HG03342 (cell line): Measurements from ENCODE around the gene IFIT3.
"Not testable (repeated sequence)": the region's sequence is repeated elsewhere in the genome, so short reads cannot be mapped to it uniquely, and the experiment has no call there.

Experiments
- ATAC-seq: cut with Tn5 transposase; IDR thresholded peaks from one replicate; pipeline ENCODE4 v1.9.1; 2021; ENCODE audit warnings: mild to moderate bottlenecking, moderate library complexity; ENCODE audit not compliant: unreplicated experiment

The IFIT3 gene, protein sequence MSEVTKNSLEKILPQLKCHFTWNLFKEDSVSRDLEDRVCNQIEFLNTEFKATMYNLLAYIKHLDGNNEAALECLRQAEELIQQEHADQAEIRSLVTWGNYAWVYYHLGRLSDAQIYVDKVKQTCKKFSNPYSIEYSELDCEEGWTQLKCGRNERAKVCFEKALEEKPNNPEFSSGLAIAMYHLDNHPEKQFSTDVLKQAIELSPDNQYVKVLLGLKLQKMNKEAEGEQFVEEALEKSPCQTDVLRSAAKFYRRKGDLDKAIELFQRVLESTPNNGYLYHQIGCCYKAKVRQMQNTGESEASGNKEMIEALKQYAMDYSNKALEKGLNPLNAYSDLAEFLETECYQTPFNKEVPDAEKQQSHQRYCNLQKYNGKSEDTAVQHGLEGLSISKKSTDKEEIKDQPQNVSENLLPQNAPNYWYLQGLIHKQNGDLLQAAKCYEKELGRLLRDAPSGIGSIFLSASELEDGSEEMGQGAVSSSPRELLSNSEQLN

DNA sequence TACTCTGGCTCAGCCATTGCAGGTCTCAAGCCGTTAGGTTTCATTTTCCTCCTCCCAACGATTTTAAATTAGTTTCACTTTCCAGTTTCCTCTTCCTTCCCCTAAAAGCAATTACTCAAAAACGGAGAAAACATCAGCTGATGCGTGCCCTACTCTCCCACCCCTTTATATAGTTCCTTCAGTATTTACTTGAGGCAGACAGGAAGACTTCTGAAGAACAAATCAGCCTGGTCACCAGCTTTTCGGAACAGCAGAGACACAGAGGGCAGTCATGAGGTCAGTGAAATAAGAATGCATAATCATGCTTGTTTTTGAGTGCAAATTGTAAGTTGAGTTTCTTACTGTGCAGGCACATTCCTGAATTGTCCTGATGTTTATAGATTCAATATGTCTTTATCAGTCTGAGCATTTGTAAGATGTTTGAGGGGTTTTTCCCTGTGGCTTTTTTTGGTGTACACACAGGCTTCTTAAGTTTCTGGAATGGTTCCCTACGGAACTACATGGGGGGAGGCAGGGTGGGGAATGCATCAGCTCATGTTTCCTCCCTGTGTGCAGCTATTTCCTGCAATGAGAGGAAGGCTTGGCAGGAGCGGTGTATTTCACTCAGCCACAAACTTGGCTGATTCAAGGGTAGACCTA, at the start of gene IFIT3:
IFIT3 (plus strand) TSS at position 195 of the 639 bp plus-strand sequence; CDS start at position 272, 77 bp downstream.
- ATAC-seq, result peak; percentile 35

DNA sequence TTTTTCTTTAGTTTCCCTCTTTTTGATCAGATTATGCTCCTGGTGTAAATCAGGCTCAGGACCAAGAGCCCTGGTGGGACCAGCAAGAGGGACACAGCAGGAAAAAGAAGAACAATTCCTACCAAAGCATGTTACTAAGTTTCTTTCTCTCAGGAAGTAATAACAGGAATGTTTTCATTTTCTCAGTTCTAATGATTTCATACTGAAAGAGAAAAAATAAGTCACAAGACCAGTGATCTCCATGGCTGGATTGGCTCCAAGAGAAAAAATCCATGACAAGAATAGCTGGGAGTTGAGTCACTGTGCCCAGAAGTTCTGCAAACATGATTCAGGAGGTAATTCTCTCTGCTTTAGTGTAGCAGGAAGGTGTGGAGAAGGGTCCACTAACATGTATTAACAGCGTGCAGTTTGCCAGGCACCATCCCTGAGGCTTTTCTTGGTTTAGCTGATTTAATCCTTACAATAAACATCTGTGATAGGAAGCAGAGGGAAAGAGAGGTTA, 49.7 kb upstream of the IFIT3 start:
- no peak for ATAC-seq

DNA sequence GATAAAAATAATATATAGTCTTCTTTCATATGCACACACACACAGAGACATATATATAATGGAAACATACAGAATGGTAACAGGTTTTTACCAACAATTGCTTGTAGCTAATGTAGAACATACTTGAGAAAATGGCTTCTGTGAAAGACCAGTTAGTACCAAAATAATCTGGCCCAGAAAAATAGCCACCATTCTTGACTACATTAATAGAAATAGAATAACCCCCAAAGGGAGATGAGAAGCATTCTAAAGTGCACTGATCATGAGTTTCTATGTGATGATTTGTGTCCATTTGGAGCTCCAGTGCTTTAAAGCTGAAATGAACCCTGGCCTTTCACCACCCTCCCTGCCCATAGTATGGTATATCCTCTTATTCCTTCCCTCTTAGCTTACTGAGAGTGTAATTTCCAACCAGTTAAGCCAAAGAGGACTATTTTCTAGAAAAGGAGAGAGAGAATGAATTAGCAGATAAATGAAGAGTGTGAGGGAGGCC, 48.9 kb upstream of the IFIT3 start:
- no peak for ATAC-seq

DNA sequence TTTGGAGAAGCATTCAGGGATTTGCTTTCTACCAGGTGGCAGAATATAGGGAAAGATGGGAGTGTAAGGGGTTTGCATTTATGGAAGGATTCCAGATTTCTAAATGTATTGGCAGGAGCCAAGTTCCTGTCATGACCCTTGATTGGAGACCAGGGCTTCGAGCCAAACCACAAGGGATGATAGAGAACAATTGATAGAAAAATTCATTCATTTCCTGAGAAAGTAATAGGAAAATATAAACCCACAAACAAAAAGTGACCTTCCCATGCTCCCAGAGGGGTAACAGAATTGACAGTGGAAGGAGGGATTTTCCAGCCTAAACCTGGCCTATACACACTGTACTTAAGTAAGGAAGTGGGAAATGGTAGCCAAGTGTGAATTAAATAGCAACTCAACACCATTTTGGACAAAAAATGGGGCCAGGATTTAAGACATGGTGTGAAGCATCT, 48.4 kb upstream of the IFIT3 start:
- ATAC-seq, result no peak

DNA sequence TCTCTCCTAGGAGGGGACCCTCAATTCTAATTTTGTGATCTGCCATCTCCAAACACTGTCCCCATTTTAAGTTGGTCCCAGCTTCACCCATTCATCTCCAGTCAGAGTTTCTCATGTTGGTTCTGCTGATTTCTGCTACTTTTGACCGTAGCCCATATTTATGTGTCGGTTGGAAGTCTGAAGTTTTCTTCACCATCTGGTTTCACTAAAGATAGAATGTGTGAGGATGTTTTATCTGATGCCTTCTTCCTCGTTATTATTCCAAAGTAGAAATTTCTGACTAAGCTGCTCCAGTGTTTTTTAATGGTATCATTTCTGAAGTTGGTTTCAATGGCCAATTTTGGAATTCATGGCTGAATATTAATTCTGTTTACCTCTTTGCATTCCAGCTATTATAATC, 47.3 kb upstream of the IFIT3 start:
- no peak for ATAC-seq

DNA sequence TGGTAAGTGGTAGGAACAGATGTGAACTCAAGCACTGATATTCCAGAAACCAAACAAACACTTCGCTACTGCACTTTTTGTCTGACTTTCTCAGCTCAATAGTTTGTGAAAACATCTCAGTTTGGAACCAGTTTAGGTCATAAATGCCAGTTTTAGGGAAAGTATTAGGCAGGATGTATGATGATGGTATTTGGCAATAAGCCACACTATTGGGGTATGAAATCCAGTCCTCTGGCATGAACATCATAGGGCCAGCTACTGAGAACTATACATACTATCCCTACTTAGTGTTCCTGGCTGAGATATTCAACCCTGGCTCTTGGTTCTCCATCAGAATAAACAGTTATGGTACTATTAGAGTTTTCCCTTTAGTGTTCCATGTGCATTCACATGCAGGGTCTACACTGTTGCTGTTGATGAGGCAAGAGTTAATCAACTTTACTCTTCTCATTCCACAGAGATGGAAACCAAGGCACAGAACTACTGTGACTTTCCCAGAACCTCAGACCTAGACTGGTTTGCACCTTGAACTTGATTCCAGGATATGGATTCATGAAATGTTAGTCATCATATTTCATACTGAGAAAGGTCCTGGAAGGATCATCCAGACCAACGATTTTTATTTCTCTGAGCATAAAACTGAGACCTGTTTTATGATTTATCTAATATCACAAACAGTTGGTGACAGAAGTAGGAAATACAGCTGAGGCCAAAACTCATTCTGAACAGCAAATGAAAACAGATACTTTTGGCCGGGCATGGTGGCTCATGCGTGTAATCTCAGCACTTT, 46.0 kb upstream of the IFIT3 start:
- ATAC-seq, result no peak

DNA sequence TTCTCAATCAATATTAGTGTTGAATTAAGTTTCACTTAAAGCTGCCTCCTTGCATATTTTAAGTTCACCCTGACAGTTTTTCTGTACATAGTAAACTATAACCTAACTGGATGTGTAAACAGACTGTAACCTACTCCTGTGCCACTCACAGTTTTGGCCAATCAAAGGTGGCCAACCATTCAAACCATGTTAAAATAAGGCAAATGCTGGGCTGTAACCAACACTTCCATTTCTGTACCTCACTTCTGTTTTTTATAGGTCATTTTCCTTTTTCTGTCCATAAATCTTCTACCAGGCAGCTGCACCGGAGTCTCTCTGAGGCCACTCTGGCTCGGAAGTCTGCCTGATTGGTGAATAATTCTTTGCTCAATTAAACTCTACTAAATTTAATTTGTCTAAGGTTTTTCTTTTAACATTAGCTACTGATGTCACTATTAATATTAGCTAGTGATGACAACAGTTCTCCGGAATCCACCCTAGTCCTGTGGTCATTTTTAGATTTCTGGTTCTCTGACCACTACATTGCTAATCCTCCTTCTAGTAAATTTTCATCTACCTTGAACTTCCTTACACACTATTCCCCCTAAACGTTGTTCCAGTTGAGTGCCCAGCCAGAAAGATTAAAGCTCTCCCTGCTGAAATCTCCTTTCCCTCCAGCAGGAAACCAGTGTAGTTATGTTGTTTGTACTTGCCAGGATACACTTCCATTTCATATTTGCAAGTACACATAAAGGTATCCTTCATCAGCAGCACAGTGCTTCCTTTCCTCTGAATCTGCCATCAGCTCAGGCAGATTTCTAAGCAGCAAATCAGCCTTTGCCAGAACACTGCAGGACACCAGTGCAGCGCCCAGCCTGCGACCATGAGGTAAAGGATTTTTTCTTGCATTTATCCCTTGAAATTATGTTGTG, 44.5 kb upstream of the IFIT3 start:
- ATAC-seq, result no peak

DNA sequence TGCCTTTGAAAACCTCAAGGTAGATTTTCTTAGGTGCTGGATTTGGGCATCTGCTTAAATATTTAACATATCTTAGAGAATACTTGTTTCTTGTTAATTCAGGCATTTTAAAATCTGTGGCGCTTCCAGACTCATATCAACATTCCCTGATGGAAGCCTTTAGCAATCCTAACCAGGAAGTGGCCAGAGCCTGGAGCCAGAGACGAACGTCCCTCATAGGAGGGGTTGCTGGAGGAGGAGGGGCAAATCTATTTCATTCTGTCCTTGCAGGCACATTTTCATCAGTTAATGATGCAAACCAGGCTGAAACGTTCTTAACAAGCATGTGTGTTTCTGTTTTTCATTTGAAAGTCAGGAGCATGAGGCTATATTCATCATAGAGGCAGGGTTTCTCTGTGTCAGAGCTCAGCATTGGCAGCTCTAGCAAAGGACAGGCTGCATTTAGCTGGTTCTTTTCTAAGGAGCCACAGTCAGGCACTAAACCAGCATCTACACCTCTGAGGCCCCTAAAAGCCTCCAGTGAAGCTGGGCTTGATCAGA, 43.8 kb upstream of the IFIT3 start:
- no peak for ATAC-seq

DNA sequence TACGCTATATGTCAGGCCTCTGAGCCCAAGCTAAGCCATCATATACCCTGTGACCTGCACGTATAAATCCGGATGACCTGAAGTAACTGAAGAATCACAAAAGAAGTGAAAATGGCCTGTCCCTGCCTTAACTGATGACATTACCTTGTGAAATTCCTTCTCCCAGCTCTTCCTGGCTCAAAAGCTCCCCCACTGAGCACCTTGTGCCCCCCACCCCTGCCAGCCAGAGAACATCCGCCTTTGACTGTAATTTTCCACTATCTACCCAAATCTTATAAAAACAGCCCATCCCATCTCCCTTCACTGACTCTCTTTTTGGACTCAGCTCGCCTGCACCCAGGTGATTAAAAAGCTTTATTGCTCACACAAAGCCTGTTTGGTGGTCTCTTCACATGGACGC, 43.1 kb upstream of the IFIT3 start:
- ATAC-seq, result not testable (repeated sequence)

DNA sequence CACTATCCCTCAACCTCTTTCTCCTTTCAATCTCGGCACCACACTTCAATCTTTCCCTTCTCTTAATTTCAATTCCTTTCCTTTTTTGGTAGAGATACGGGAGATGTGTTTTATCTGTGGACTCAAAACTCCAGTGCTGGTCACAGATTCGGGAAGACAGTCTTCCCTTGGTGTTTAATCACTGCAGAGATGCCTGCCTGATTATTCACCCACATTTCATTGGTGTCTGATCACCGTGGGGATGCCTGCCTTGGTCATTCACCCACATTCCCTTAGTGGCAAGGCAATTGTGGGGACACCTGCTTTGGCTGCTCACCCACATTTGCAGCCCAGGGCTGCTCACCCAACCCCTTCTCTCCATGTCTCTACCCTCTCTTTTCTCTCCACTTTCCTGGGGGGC, 42.5 kb upstream of the IFIT3 start:
- not testable (repeated sequence) for ATAC-seq

DNA sequence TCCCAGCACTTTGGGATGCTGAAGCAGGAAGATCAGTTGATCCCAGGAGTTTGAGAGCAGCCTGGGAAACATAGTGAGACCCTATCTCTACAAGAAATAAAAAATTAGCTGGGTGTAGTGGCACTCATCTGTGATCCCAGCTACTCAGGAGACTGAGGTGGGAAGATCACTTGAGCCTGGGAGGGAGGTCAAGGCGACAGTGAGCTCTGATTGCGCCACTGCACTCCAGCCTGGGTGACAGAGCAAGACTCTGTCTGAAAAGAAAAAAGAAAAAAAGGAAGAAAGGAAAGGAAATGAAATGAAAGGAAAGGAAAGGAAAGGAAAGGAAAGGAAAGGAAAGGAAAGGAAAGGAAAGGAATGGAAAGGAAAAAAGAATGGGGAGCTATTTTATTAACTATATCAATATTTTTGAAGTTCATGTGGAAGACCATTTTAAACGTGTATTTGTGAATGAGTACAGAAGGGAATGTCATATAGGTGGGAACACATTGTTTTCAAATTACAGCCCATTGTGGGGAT, 33.0 kb upstream of the IFIT3 start:
- ATAC-seq, result no peak

DNA sequence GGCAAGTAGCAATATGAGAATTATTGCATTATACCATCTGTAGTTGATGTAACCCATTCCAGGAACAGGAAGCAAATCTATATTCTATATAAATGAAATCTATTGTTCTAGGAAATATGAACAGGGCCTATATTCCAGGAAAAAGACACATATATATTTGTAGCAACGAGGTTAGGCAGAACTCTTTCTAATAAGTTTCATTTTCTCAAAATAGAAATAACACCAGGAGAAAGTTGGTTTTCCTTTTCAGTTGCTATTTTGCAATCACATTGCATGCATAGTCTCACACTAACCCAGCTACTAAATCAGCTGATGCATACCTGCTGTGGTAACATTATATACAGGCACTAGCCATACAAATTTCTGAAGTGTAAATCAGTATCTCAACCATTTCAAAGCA, 32.2 kb upstream of the IFIT3 start:
- ATAC-seq, result no peak

DNA sequence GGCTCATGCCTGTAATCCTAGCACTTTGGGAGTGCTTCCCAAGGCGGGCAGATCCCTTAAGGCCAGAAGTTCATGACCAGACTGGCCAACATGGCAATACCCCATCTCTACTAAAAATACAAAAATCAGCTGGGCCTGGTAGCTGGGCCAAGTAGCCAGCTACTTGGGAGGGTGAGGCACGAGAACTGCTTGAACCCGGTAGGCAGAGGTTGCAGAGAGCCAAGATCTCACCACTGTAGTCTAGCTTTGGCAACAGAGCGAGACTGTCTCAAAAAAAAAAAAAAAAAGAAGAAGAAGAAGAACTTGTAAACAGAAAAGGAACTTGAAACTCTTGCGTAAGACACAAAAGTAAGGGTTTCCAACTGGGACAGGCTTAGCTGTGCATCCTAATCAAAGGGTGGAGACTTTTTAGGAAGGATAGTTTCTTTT, 31.6 kb upstream of the IFIT3 start:
- ATAC-seq, result no peak

DNA sequence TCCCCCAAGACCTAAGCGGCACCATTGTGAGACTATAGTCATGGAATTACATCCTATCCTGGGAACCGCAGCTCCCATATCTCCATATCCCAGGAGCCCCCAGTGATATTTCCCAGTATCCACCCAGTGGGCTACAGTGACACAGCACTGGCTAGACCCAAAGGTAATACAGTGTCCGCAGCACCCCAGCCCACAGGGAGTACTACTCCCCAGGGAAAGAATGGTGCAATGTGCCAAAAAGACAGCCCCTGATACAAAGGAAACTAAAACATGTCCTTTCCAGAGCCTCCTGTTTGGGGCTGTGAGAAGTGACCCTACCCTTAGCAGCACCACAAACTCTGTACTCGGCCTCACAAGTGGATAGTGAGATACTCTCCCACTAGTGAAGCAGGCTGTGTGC, 30.4 kb upstream of the IFIT3 start:
- ATAC-seq, result no peak

DNA sequence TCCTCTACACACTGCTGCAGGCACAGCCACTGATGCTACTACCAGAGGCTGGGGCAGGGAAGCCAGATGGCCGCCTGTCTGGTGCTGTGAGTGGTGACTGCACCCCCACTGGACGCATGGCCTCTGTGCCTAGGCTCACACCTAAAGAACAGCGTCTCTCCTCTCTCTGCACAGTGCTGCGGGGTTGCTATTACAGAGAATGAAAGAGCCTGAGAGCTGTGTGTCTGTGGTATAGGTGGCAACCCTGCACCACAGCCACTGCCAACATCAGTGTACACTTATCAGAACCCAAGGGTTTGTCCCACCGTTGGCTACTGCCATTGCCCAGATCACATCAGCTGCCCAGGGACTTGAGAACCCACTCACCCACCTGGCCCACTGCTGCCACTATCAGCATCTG, 30.0 kb upstream of the IFIT3 start:
- ATAC-seq, result no peak

DNA sequence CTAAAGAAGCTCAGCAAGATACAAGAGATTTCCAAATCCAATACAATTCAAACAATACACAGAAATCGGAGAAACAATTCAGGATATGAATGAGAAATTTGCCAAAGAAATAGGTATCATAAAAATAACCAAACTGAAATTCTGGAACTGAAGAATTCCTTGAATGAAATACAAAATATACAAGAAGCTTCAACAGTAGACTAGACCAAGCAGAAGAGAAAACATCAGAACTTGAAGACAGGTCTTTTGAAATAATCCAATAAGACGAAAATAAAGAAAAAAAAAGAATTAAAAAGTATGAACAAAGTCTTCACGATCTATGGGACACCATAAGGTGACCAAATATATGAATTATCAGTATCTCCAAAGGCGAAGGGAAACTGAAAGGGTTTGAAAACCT, 28.8 kb upstream of the IFIT3 start:
- ATAC-seq, result no peak

DNA sequence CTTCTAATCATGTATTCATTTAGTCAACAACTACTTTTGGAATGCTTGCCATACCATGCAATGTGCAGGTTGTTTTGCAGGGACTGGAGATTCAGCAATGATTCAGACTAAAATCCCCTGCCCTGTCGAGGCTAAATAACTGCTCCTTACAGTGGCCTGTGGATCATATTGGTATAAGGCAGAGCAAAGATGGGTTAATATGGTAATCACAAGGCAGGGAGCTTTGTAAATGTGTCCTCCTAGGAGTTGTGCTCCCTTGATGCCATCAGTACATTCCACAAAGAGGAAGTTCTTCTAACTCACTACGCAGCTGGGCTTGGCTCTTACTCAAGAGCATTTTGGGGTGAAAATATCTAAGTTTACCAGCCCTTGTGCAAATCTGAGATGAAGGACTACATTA, 26.6 kb upstream of the IFIT3 start:
- ATAC-seq, result no peak

DNA sequence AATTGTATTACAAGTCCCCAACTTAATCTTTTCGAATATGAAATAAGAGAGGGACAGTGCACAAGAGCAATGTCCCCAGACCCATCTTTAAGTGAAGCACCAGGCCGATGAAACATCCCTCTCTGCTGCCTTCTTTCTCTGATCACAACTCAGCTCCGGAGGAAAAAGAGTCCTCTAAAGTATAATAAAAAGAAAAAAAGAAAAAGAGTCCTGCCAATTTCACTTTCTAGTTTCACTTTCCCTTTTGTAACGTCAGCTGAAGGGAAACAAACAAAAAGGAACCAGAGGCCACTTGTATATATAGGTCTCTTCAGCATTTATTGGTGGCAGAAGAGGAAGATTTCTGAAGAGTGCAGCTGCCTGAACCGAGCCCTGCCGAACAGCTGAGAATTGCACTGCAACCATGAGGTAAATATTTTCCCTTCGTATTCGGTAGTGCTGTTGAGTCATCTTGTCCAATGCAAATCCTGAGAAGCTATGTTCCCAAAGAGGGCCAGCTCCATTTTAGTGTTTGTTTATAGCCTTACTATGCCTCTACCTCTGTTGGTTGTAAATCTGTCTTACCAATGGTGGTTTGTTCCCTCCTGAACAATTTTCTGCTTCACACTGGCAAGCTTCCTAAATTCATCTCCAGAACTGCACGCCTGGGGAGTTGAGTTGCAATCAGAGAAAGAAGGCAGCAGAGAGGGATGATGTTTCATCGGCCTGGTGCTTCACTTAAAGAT, 25.9 kb upstream of the IFIT3 start, which contains the start of gene IFIT2:
IFIT2 (plus strand) TSS at position 326 of the 725 bp plus-strand sequence; CDS start at position 404, 78 bp downstream.
- ATAC-seq, result peak; percentile 78

DNA sequence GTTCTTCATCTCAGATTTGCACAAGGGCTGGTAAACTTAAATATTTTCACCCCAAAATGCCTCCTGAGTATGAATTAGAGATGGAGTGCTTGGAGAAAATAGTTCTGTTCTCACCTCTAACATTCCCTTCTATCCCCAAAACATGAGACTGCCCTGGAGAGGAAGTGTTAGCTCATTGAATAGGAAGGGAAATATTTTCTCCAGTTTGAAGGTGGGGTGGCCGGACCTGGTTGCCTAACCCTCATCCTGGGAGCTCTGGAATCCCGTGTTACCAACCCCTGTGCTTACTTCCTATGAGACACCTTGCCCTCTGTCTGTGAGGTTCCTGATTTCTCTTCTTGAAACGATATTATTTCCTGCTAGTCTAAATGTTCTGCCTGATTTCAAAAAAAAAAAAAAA, 25.2 kb upstream of the IFIT3 start:
- ATAC-seq, result no peak
